ENCODE data around the gene TNS3.

TNS3 gene

GRCh38 chr7:47329320-47329926 is 252.5 kb downstream of the TNS3 start:
- DNase-seq (ENCODE audit: low read depth): peak; percentile 41

- DNase-seq (ENCODE audit: low read depth): no peak
Measured at GRCh38 chr7:47328392-47329319, 253.3 kb downstream of the TNS3 start.

- DNase-seq (ENCODE audit: low read depth): peak; percentile 83
Measured at GRCh38 chr7:47327698-47328391, 254.1 kb downstream of the TNS3 start.

GRCh38 chr7:47327346-47327697 is 254.6 kb downstream of the TNS3 start:
- no peak for DNase-seq (ENCODE audit: low read depth)

DNA sequence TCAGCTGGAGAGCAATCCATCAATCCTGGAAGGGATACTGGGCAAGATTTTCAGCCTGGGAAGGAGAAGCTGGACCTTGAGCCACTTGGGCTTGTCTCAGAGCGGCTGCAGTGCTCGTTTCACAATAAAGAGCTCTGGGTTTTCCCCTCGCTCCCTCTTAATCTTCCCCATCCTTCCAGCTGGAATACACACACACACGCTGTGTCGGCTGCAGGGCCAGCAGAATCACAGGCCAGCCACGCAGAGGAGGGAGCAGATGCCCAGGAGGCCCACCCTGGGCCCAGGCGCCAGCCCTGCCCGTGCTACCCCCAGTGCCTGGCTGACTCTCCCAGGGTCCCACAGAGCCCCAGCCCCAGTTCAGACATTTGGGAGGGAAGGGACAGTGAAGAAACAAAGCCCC is 255.1 kb downstream of the TNS3 start:
- peak; percentile 28 for DNase-seq (ENCODE audit: low read depth)

DNA sequence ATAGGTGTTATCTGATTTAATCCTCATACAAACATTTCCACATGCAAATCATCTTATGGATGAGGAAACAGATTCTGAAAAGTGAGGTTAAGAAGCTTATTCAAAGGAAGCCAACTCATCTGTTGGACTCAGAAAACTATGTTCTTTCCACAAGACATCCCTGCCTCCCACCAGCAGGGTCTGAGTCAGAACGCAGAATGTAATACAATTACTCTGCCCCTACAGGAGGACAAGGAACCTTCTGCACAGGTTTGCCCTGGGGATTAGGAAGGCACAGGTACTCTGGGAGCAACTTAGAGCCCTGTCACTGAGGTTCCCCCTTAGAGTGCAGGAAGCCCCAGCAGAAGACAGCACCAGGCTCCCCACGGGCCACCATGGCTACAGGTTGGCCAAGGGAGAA is 255.7 kb downstream of the TNS3 start:
- peak; percentile 87 for DNase-seq (ENCODE audit: low read depth)

- no peak for DNase-seq (ENCODE audit: low read depth)
Measured at GRCh38 chr7:47325337-47325736, 256.6 kb downstream of the TNS3 start.

DNA sequence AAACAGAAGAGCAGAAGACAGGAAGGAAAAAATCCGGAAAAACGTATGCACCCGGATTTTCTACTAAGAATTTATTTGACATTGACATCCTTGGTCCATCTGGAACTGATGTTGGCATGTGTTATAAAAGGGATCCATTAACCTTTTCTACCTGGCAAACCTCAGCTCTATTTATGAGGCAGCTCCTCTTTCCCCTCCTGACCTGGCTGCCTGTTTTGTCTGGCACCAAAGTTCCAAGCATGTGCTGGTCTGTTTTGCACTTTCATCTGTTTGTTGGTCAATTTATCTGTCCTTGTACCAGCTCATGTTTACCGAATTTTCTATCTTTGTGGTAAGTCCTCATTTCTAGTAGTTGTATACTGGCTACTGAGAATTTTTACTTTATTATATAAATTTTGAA is 258.0 kb downstream of the TNS3 start:
- no peak for DNase-seq (ENCODE audit: low read depth)

- DNase-seq (ENCODE audit: low read depth): no peak
Measured at GRCh38 chr7:47322731-47323130, 259.2 kb downstream of the TNS3 start.

DNA sequence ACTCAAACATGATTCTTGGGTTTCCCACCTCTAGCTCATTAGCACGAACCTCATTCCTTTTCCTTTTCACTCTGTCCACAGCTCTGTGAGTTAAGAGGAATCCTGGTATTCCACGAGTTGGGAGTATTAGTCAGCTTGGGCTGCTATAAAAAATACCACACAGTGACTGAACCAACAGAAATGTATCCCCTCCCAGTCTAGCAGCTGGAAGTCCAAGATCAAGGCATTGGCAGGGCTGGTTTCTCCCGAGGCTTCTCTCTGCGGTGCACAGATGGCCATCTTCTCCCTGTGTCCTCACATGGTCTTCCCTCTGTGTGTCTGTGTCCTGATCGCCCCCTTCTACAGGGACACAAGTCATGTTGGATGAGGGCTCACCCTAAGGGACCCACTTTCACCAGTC is 261.6 kb downstream of the TNS3 start:
- DNase-seq (ENCODE audit: low read depth): peak; percentile 58

GRCh38 chr7:47318395-47319182 is 263.3 kb downstream of the TNS3 start:
- DNase-seq (ENCODE audit: low read depth): no peak

GRCh38 chr7:47317487-47317886 is 264.4 kb downstream of the TNS3 start:
- DNase-seq (ENCODE audit: low read depth): no peak

- peak; percentile 42 for DNase-seq (ENCODE audit: low read depth)
Measured at GRCh38 chr7:47314728-47315607, 266.9 kb downstream of the TNS3 start.

GRCh38 chr7:47314248-47314647 is 267.7 kb downstream of the TNS3 start:
- no peak for DNase-seq (ENCODE audit: low read depth)

GRCh38 chr7:47313564-47313963 is 268.3 kb downstream of the TNS3 start:
- no peak for DNase-seq (ENCODE audit: low read depth)

- no peak for DNase-seq (ENCODE audit: low read depth)
Measured at GRCh38 chr7:47311891-47312290, 270.0 kb downstream of the TNS3 start.

- DNase-seq (ENCODE audit: low read depth): no peak
Measured at GRCh38 chr7:47310020-47310419, 271.9 kb downstream of the TNS3 start.

DNA sequence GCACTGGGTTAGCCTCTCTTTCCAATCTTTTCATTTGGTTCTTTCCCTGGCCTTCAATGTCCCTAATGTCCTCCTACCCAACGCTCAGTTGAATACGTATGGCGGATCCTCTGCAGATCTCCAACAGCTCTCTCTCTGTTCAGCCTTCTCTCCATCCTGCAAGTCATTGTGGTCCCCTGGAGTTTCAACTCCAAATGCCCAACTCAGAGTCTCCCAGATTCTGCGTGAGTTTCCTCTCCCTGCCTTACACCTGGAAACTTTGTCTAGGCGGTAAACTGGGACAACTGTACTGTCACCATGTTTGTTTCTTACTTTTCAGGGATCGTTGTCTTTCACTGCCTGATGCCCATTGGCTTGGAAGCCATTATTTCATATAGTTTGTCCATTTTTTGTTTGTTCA is 273.1 kb downstream of the TNS3 start:
- no peak for DNase-seq (ENCODE audit: low read depth)

GRCh38 chr7:47307311-47307710 is 274.6 kb downstream of the TNS3 start:
- DNase-seq (ENCODE audit: low read depth): no peak

- DNase-seq (ENCODE audit: low read depth): no peak
Measured at GRCh38 chr7:47304727-47305719, 276.9 kb downstream of the TNS3 start.
